Testis (tissue), 2 donors: ENCODE results near the gene EP400.

ENCODE experiments used
- POLR2A ChIP-seq: fragments of 450-650 bp; IDR thresholded peaks from one replicate; pipeline ENCODE4 v1.6.1; 2017; ENCODE audit warnings: antibody characterized with exemption, mild to moderate bottlenecking, moderate library complexity
- TF ChIP-seq, protein P1 (sequence below), 3 experiments: fragments of 450-650 bp in 2 of 3; fragments of 200-600 bp in 1 of 3; sonication (generic) in 1 of 3; IDR thresholded peaks; one replicate each; pipeline ENCODE4 v1.5.1; 2016 to 2019; ENCODE audit warnings: antibody characterized with exemption in 3 of 3, mild to moderate bottlenecking in 2 of 3, moderate library complexity in 1 of 3

DNA sequence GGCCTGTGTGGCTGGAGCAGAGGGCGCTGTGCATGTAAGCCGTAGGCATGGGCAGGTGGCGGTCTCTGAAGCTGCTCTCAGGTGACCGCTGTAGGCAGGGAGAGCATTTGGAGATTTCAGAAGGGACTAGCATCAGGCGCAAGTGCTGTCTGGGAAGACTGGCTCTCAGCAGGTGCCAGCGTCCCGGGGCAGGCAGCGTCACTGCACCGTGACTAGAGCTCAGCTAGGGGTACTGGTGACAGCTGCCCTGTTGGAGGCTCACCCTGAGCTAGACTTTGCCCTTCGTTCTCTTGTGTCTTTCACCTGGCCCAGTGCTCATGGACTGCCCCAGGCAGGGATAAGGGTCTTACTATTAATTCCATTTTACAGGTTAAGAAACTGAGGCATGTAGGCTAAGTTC lies 115.5 kb downstream of the EP400 start:
- TF ChIP-seq, protein P1, sequence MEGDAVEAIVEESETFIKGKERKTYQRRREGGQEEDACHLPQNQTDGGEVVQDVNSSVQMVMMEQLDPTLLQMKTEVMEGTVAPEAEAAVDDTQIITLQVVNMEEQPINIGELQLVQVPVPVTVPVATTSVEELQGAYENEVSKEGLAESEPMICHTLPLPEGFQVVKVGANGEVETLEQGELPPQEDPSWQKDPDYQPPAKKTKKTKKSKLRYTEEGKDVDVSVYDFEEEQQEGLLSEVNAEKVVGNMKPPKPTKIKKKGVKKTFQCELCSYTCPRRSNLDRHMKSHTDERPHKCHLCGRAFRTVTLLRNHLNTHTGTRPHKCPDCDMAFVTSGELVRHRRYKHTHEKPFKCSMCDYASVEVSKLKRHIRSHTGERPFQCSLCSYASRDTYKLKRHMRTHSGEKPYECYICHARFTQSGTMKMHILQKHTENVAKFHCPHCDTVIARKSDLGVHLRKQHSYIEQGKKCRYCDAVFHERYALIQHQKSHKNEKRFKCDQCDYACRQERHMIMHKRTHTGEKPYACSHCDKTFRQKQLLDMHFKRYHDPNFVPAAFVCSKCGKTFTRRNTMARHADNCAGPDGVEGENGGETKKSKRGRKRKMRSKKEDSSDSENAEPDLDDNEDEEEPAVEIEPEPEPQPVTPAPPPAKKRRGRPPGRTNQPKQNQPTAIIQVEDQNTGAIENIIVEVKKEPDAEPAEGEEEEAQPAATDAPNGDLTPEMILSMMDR (IDR thresholded peaks at IDR 0.05): no peak
- TF ChIP-seq POLR2A: no peak
